ENCODE measurements around the gene SCEL.

- TF ChIP-seq REST (IDR thresholded peaks at IDR 0.05; ENCODE audit: insufficient read depth in 1 of 2, low read depth in 2 of 2, low read length in 2 of 2) (no peak), POLR2AphosphoS5 (IDR thresholded peaks at IDR 0.05; ENCODE audit: low read depth, low read length) (no peak)
These were observed 24.0 kb upstream of the SCEL start for GRCh38 chr13:77511552-77511951.

All from PFSK-1 (cell line).